Naive B cell (primary cell): Measurements from ENCODE around the gene PRRC2A. TPM values are rescaled to one million over a fixed set of nuclear protein-coding genes. Genes with fewer than 3 reads are reported as not detected.

Experiments used
- ATAC-seq, 2 donors: fragments of 150-1000 bp; cut with Tn5 transposase; 2 replicates each; pipeline ENCODE4 v1.10.0; 2021; ENCODE audit warnings: low read depth in 2 of 2, mild to moderate bottlenecking in 2 of 2, moderate library complexity in 2 of 2
- DNase-seq: peaks from one replicate; pipeline ENCODE4 v3.0.0; 2022
- H3K27ac Mint-ChIP-seq, 6 donors: one replicate each; pipeline ENCODE4 v1.8.0; 2020 to 2022; ENCODE audit warnings: mild to moderate bottlenecking in 6 of 6, mixed read lengths in 6 of 6, moderate library complexity in 5 of 6, inconsistent platforms in 2 of 6
- H3K27me3 Mint-ChIP-seq, 3 donors: one replicate each; pipeline ENCODE4 v1.8.0; 2021 to 2022; ENCODE audit warnings: mixed read lengths in 3 of 3, mild to moderate bottlenecking in 1 of 3
- H3K36me3 Mint-ChIP-seq, 2 donors: one replicate each; pipeline ENCODE4 v1.8.0; 2020 to 2022; ENCODE audit warnings: mixed read lengths in 2 of 2, inconsistent platforms in 1 of 2, mild to moderate bottlenecking in 1 of 2
- H3K4me1 Mint-ChIP-seq, 3 donors: one replicate each; pipeline ENCODE4 v1.8.0; 2020 to 2022; ENCODE audit warnings: mixed read lengths in 3 of 3, inconsistent platforms in 1 of 3, mild to moderate bottlenecking in 1 of 3, moderate library complexity in 1 of 3
- H3K4me3 Mint-ChIP-seq, 8 donors: one replicate each; pipeline ENCODE4 v1.8.0; 2020 to 2022; ENCODE audit warnings: mild to moderate bottlenecking in 8 of 8, mixed read lengths in 8 of 8, moderate library complexity in 8 of 8, inconsistent platforms in 2 of 8
- H3K9me3 Mint-ChIP-seq, 7 donors: one replicate each; pipeline ENCODE4 v1.8.0; 2020 to 2022; ENCODE audit warnings: mixed read lengths in 7 of 7, mild to moderate bottlenecking in 5 of 7, inconsistent platforms in 2 of 7, moderate library complexity in 1 of 7
- polyA plus RNA-seq, 6 donors: library from polyadenylated mRNA; unstranded; fragments of 300-500 nt; fragmentation: Illumina TruSeq; gene quantifications; one replicate each; pipeline ENCODE4 v1.2.3, GENCODE V29; 2021; ENCODE audit warnings: low read depth in 6 of 6

PRRC2A gene
- polyA plus RNA-seq, 6 donors from 2014 or later = 0.70 to 11.3 (median 6.3) TPM

DNA sequence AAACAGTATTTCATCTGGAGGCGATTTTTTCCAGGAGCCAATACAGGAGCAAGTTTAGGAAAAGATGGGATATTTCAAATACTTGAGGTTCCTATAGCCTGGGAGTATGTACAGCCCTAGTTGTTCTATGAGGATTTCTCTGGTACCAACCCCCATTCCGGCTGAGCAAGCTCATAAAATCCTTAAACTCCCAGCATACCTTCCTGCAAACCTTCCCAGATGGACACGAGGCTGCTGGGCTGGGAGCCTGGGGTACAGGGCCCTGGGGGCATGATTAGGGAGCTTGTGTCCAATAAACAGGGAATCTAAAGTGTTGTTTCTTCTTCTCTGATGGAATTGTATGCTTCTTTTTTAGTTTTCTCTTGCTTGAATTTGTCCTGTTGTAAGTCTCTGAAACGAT lies 1.5 kb downstream of the PRRC2A start:
- Mint-ChIP-seq H3K4me3 (peak overlapping the region; percentile 74 to 98 (median 90)), H3K4me1 (peaks cover 19 to 34% (median 24%) of the 10 kb centered on the region in 3 donors), H3K9me3 (peaks cover 0 to 1% (median 0%) of the 10 kb centered on the region in 7 donors), H3K27ac (peak overlapping the region; percentile 78 to 99 (median 93)), H3K36me3 (peaks cover 10 to 14% of the 10 kb centered on the region in 2 donors), H3K27me3 (no peaks in the 10 kb centered on the region)
- ATAC-seq = no peak
- no peak for DNase-seq

DNA sequence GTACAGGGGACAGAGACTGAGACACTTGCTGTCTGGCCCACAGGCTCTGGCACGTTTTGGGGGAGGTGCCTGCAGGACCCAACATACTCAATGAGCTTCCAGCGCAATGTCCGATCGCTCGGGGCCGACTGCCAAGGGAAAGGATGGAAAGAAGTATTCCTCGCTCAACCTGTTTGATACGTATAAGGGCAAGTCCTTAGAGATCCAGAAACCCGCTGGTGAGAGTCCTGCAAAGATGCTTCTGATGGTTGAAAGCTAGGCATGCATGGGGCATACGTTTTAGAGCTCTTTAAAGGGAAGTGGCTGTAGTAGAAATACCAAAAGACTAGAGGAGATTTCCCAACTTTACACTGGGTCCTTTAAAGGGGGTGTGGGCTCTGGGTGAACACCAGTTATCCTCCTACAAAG lies 2.2 kb downstream of the PRRC2A start:
- Mint-ChIP-seq H3K4me3 (peak overlapping the region in 2 of 8 donors; percentile 89 to 90), H3K9me3 (peaks cover 0 to 1% (median 0%) of the 10 kb centered on the region in 7 donors), H3K27ac (peak overlapping the region in 4 of 6 donors; percentile 31 to 98 (median 84)), H3K36me3 (peaks cover 16 to 21% of the 10 kb centered on the region in 2 donors), H3K27me3 (no peaks in the 10 kb centered on the region), H3K4me1 (peaks cover 24 to 31% (median 30%) of the 10 kb centered on the region in 3 donors)
- DNase-seq (no peak), ATAC-seq (no peak)

DNA sequence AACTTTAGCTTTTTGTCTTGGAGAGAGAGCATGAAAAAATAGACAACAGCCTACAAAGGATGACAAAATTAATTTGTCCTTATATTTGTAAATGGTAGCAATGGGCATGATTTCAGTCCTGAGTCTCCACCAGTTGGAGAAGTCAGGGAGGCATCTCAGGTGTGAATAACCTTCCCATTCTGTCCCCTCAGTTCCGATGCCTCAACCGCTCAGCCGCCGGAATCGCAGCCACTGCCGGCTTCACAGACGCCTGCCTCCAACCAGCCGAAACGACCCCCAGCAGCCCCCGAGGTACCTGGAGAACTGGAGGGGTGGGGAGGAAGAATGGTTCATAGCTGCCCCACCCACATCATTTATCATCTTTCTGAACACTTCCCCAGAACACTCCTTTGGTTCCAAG lies 3.6 kb downstream of the PRRC2A start:
- Mint-ChIP-seq H3K9me3 (peaks cover 0 to 1% (median 0%) of the 10 kb centered on the region in 7 donors), H3K27ac (peak overlapping the region in 2 of 6 donors; percentile 30 to 67), H3K27me3 (no peaks in the 10 kb centered on the region), H3K36me3 (peaks cover 22 to 28% of the 10 kb centered on the region in 2 donors), H3K4me1 (peaks cover 26 to 35% (median 31%) of the 10 kb centered on the region in 3 donors), H3K4me3 (peak overlapping the region in 1 of 8 donors; percentile 10)
- ATAC-seq (no peak), DNase-seq (no peak)

DNA sequence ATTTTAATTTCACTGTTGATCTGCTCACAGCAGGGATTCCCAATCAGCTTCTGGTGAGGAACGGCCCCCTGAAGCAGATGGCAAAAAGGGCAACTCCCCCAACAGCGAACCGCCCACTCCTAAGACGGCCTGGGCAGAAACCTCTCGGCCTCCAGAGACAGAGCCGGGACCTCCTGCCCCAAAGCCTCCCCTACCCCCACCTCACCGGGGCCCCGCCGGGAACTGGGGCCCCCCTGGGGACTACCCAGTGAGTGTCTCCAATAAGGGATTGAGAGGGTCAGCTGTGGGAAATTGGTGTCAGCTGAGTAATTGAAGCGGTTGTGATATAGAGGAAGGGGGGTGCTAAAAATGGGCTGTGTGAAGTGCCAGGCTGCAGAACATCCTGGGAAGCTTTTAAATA lies 6.4 kb downstream of the PRRC2A start:
- no peaks in the 10 kb centered on the region for H3K27me3 Mint-ChIP-seq
- DNase-seq (no peak), ATAC-seq (no peak)
- no peaks in the 10 kb centered on the region for H3K9me3 Mint-ChIP-seq
- H3K36me3 Mint-ChIP-seq = peaks cover 26 to 48% of the 10 kb centered on the region in 2 donors
- H3K4me1 Mint-ChIP-seq = peaks cover 12 to 23% (median 16%) of the 10 kb centered on the region in 3 donors
- no peak overlapping the region for H3K4me3 Mint-ChIP-seq
- H3K27ac Mint-ChIP-seq = peak overlapping the region in 2 of 6 donors; percentile 44 to 64

DNA sequence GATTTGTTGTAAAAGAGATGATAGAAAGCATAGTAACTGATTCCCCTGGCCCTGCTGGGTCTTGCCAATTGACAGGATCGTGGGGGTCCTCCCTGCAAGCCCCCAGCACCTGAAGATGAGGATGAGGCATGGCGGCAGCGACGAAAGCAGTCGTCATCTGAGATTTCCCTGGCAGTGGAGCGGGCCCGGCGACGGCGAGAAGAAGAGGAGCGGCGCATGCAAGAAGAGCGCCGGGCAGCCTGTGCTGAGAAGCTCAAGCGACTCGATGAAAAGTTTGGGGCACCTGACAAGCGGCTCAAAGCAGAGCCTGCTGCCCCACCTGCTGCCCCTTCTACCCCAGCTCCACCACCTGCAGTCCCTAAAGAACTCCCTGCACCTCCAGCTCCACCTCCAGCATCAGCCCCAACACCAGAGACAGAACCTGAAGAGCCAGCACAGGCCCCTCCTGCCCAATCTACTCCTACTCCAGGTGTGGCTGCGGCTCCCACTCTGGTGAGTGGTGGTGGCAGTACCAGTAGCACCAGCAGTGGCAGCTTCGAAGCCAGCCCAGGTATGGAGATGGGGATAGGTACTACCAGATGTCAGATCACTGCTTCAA lies 7.3 kb downstream of the PRRC2A start:
- H3K4me3 Mint-ChIP-seq = peak overlapping the region in 1 of 8 donors; percentile 21
- no peaks in the 10 kb centered on the region for H3K9me3 Mint-ChIP-seq
- peaks cover 3 to 17% (median 8%) of the 10 kb centered on the region in 3 donors for H3K4me1 Mint-ChIP-seq
- H3K36me3 Mint-ChIP-seq = peaks cover 26 to 48% of the 10 kb centered on the region in 2 donors
- no peaks in the 10 kb centered on the region for H3K27me3 Mint-ChIP-seq
- peak overlapping the region in 3 of 6 donors; percentile 7 to 78 (median 64) for H3K27ac Mint-ChIP-seq
- ATAC-seq = no peak
- no peak for DNase-seq

DNA sequence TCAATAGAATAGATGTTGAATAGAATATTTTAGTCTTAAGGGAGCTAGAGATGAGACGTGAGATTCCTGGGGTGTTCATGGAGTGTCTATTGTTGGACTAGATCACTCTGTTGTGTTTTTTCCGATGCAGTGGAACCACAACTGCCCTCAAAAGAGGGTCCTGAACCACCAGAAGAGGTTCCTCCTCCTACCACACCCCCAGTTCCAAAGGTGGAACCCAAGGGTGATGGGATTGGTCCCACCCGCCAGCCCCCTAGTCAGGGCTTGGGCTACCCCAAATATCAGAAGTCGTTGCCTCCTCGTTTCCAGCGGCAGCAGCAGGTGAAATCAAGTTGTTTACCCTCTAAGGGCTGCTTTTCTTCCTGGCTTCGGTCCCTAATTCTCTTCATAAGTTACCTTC lies 8.5 kb downstream of the PRRC2A start:
- H3K4me3 Mint-ChIP-seq = no peak overlapping the region
- no peaks in the 10 kb centered on the region for H3K9me3 Mint-ChIP-seq
- DNase-seq (no peak), ATAC-seq (no peak)
- no peaks in the 10 kb centered on the region for H3K27me3 Mint-ChIP-seq
- H3K4me1 Mint-ChIP-seq = peaks cover 2 to 17% (median 9%) of the 10 kb centered on the region in 3 donors
- peaks cover 26 to 53% of the 10 kb centered on the region in 2 donors for H3K36me3 Mint-ChIP-seq
- peak overlapping the region in 2 of 6 donors; percentile 61 to 76 for H3K27ac Mint-ChIP-seq

- H3K4me3 Mint-ChIP-seq = no peak overlapping the region
- DNase-seq (no peak), ATAC-seq (no peak)
- H3K27me3 Mint-ChIP-seq = no peaks in the 10 kb centered on the region
- H3K9me3 Mint-ChIP-seq = no peaks in the 10 kb centered on the region
- H3K4me1 Mint-ChIP-seq = peaks cover under 1 to 17% (median 12%) of the 10 kb centered on the region in 3 donors
- peaks cover 30 to 56% of the 10 kb centered on the region in 2 donors for H3K36me3 Mint-ChIP-seq
- H3K27ac Mint-ChIP-seq = peak overlapping the region in 5 of 6 donors; percentile 4 to 85 (median 39)
Measured at GRCh38 chr6:31630177-31630934, 9.8 kb downstream of the PRRC2A start.

DNA sequence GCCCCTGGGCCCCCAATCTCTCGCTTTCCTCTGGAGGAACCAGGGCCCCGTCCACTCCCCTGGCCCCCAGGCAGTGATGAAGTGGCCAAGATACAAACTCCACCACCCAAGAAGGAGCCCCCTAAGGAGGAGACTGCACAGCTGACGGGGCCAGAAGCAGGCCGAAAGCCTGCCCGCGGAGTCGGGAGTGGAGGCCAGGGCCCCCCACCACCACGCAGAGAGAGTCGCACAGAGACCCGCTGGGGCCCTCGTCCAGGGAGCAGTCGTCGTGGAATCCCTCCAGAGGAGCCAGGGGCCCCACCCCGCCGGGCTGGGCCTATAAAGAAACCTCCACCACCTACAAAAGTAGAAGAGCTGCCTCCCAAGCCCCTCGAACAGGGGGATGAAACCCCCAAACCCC lies 10.7 kb downstream of the PRRC2A start:
- ATAC-seq (no peak), DNase-seq (no peak)
- Mint-ChIP-seq H3K4me3 (no peak overlapping the region), H3K27me3 (no peaks in the 10 kb centered on the region), H3K4me1 (peaks cover 0 to 14% (median 12%) of the 10 kb centered on the region in 3 donors), H3K9me3 (no peaks in the 10 kb centered on the region), H3K36me3 (peaks cover 25 to 50% of the 10 kb centered on the region in 2 donors), H3K27ac (peak overlapping the region in 2 of 6 donors; percentile 32 to 39)

DNA sequence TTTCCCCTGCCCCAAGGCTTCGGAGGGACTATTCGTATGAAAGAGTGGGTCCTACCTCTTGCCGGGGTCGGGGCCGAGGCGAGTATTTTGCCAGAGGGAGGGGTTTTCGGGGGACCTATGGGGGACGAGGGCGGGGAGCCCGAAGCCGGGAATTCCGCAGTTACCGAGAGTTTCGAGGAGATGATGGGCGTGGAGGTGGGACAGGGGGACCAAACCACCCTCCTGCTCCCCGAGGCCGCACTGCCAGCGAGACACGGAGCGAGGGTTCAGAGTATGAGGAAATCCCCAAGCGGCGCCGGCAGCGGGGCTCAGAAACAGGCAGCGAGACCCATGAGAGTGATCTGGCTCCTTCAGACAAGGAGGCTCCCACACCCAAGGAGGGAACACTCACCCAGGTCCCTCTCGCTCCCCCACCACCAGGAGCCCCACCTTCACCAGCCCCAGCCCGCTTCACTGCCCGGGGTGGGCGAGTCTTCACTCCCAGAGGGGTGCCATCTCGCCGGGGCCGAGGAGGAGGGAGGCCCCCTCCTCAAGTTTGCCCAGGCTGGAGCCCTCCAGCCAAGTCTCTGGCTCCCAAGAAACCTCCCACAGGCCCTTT lies 11.3 kb downstream of the PRRC2A start:
- Mint-ChIP-seq H3K36me3 (peaks cover 20 to 45% of the 10 kb centered on the region in 2 donors), H3K9me3 (no peaks in the 10 kb centered on the region), H3K4me1 (peaks cover 0 to 12% (median 12%) of the 10 kb centered on the region in 3 donors), H3K27ac (peak overlapping the region in 2 of 6 donors; percentile 39 to 74), H3K4me3 (no peak overlapping the region), H3K27me3 (no peaks in the 10 kb centered on the region)
- ATAC-seq (no peak), DNase-seq (no peak)

- no peaks in the 10 kb centered on the region for H3K9me3 Mint-ChIP-seq
Measured at GRCh38 chr6:31632279-31632946, 11.9 kb downstream of the PRRC2A start.

DNA sequence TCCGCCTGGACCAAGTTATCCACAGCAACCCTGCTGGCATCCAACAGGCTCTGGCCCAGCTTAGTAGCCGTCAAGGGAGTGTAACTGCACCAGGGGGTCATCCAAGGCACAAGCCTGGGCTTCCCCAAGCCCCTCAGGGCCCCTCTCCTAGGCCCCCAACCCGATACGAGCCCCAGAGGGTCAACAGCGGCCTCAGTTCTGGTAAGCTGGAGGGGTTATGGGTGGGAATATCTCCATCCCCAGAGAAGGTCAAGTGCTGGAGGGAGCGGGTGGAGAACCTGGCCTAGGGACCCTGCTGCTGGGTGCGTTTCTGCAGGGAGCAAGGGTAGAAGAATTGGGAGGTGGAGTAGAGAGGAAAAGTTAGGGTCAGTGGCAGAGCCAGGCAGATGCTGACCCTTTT lies 12.9 kb downstream of the PRRC2A start:
- no peak overlapping the region for H3K27ac Mint-ChIP-seq
- H3K9me3 Mint-ChIP-seq = no peaks in the 10 kb centered on the region
- peaks cover 0 to 5% (median 0%) of the 10 kb centered on the region in 3 donors for H3K4me1 Mint-ChIP-seq
- peaks cover 8 to 29% of the 10 kb centered on the region in 2 donors for H3K36me3 Mint-ChIP-seq
- DNase-seq = no peak
- no peak overlapping the region for H3K4me3 Mint-ChIP-seq
- H3K27me3 Mint-ChIP-seq = no peaks in the 10 kb centered on the region
- no peak for ATAC-seq

More at GRCh38 chr6:31632279-31632946, 11.9 kb downstream of the PRRC2A start:
- H3K27me3 Mint-ChIP-seq = no peaks in the 10 kb centered on the region
- DNase-seq = no peak
- ATAC-seq = no peak
- H3K27ac Mint-ChIP-seq = peak overlapping the region in 1 of 6 donors; percentile 39
- H3K4me3 Mint-ChIP-seq = peak overlapping the region in 1 of 8 donors; percentile 52
- H3K4me1 Mint-ChIP-seq = peaks cover 0 to 10% (median 7%) of the 10 kb centered on the region in 3 donors
- peaks cover 16 to 38% of the 10 kb centered on the region in 2 donors for H3K36me3 Mint-ChIP-seq

GRCh38 chr6:31634131-31634530 lies 13.6 kb downstream of the PRRC2A start:
- Mint-ChIP-seq H3K4me3 (no peak overlapping the region), H3K27ac (peak overlapping the region in 2 of 6 donors; percentile 7 to 67), H3K4me1 (peaks cover 0 to 5% (median 0%) of the 10 kb centered on the region in 3 donors), H3K9me3 (no peaks in the 10 kb centered on the region), H3K36me3 (peaks cover 8 to 27% of the 10 kb centered on the region in 2 donors), H3K27me3 (no peaks in the 10 kb centered on the region)
- ATAC-seq (no peak), DNase-seq (no peak)
